Forelimb muscle (tissue), 1 donor: ENCODE data around the gene UQCRC2. TPM values are rescaled to one million over a fixed set of nuclear protein-coding genes. Genes with fewer than 3 reads are reported as not detected.
"Not testable (repeated sequence)": the region's sequence is repeated elsewhere in the genome, so short reads cannot be mapped to it uniquely, and the experiment has no call there.

Experiments
- DNase-seq: peaks from one replicate; pipeline ENCODE4 v3.0.0-alpha.2; 2013; ENCODE audit warnings: low read depth
- polyA plus RNA-seq: library from polyadenylated mRNA; unstranded; fragments of 120-200 nt; gene quantifications from one replicate; pipeline ENCODE4 v1.2.1, GENCODE V29; 2013; ENCODE audit not compliant: insufficient read length

The UQCRC2 gene
- polyA plus RNA-seq, 1 donor = 330 TPM

- DNase-seq = no peak
Measured at GRCh38 chr16:22008215-22009059, 55.3 kb downstream of the UQCRC2 start.

DNA sequence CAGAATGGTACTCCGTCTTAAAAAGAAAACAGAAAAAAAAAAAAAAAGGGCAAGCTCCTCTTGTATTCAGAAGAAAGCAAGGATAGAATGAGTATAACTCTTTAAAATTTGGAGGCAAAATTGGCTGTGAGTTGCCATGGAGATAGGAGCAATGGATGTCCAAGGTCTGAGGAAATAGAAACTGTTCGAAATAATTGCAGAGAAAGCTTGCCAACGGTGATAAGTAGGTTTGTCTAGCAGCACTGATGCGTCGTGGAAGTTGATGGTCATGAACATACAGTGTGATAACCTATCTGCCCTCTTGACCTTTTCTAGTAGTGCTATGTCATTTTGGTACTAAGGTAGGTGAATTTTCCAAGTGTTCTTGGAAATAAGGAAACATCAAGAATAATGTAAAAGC lies 57.7 kb downstream of the UQCRC2 start:
- DNase-seq = no peak

GRCh38 chr16:22012241-22012640 lies 59.1 kb downstream of the UQCRC2 start:
- no peak for DNase-seq

- no peak for DNase-seq
Measured at GRCh38 chr16:22013486-22013885, 60.3 kb downstream of the UQCRC2 start.

DNA sequence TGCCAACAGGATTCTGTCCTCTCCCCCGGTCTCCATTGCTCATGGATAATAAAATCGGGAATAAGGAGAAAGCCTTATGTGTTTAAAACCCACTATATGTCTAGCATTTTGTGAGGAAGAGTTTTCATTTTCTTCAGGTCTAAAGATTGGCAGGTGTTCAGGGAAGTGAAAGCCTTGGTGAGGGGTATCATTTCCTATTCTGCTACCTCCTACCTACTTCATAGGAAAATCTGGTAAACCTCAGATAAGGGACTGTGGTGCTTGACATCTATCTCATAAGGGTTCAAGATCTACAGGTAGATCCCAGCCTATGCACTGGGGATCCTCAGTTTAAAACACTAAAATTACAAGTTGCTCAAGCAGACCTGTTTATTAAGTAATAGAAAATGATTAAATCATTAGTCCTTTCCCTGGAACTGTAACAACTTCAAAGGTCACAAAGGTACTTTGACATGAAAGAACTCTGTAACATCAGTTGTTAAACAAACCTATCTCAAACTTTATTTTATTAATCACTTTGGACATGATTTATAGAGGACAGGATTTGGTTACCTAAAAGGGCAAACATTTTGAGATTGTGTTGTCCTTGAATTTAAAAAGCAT lies 61.2 kb downstream of the UQCRC2 start:
- DNase-seq = no peak

GRCh38 chr16:22016927-22017326 lies 63.8 kb downstream of the UQCRC2 start:
- no peak for DNase-seq

- no peak for DNase-seq
Measured at GRCh38 chr16:22018559-22018958, 65.4 kb downstream of the UQCRC2 start.

DNA sequence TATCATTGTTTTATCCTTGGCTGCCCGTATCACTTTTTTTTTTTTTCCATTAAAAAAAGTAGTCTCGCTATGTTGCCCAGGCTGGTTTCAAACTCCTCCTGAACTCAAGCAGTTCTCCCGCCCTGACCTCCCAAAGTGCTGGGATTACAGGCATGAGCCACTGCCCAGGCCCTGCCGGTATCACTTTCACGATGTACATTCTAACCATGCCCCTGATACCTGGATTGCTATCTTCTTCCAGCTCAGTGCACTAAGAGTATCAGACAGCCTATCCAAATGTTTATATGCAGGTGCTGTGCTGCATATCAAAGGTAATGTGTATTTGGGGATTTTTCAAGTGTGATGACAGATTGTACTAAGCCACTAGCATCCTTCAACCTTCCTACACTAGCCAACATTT lies 69.0 kb downstream of the UQCRC2 start:
- DNase-seq = no peak

DNA sequence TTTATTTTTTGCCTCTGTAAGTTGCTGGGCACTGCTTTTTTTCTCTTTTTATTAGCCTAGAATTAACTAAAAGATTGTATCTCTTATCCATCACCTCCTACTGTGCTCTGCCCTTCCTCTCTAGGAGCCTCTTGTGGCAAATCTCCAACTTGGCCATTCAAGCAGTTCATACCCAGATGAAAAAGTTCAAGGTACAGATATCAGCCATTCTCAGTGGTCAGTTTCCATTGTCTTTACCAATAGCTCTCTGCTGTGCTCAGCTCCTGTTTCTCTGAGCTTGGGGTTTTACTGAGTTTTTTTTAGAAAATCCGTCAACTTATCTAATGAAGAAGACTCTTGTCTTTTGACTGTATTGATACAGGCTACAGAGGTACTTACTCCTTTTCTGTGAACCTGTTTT lies 70.3 kb downstream of the UQCRC2 start:
- no peak for DNase-seq

- DNase-seq = not testable (repeated sequence)
Measured at GRCh38 chr16:22024785-22025184, 71.6 kb downstream of the UQCRC2 start.

DNA sequence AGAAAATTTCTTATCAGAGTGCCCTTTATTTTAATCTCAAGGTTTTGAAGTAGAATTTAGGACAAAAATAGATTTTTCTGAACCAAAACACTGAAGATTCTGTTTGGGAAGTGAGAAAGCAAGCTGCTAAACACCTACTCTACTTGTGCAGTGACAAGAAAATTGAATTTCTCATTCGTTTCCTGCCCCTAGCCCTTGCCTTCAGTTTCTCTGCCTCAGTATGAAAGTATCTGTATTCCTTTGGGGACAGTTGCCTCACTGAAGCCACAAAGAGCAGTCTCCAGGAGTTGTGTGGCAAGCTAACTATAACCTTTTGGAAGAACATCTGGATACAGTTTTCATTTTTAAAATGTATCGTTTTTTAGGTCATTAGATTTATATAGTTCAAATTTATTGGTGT lies 74.5 kb downstream of the UQCRC2 start:
- DNase-seq = no peak

- no peak for DNase-seq
Measured at GRCh38 chr16:22029632-22030031, 76.5 kb downstream of the UQCRC2 start.

GRCh38 chr16:22030087-22030812 lies 77.1 kb downstream of the UQCRC2 start:
- DNase-seq = no peak

DNA sequence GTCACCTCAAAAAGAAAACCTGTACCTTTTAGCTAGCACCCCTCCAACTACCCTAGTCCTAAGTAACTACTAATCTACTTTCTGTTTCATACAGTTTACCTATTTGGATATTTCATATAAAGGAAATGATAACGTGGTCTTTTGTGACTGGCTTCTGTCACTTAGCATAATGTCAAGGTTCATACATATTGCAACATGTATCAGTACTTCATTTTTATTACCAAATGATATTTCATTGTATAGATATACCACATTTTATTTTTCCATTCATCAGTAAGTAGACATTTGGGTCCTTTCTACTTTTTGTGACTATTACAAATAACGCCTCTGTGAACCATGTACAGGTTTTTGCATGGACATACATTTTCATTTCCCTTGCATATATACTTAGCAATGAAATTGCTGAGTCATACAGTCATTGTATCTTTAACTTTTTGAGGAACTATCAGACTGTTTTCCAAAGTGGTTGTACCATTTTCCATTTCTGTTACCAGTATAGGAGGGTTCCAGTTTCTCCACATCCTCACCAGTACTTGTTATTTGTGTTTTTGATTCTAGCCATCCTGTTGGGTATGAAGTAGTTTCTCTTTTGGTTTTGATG lies 78.4 kb downstream of the UQCRC2 start:
- DNase-seq = no peak

Other genes starting within 250 kb of the UQCRC2 start
- 97.1 TPM for gene NPIPB4, start 95.6 kb upstream of the UQCRC2 start, polyA plus RNA-seq
- gene PDZD9, start 47.8 kb downstream of the UQCRC2 start, polyA plus RNA-seq = 0.22 TPM
- gene MOSMO, start 54.8 kb downstream of the UQCRC2 start, polyA plus RNA-seq = 13.4 TPM
- 0.39 TPM for gene VWA3A, start 139.2 kb downstream of the UQCRC2 start, polyA plus RNA-seq
- gene SDR42E2, start 209.1 kb downstream of the UQCRC2 start, polyA plus RNA-seq = not detected